Liver (tissue), 9 donors: ENCODE measurements around the gene DDX23. TPM values are rescaled to one million over a fixed set of nuclear protein-coding genes. Genes with fewer than 3 reads are reported as not detected.

Source experiments
- DNase-seq: peaks from one replicate; pipeline ENCODE4 v3.0.0-alpha.2; 2017; ENCODE audit warnings: low spot score
- H3K27ac ChIP-seq, 2 donors: one replicate each; pipeline ENCODE4 v1.7.0; 2013; ENCODE audit warnings: inconsistent platforms in 2 of 2, low read length in 2 of 2, control low read depth in 1 of 2, low read depth in 1 of 2, mild to moderate bottlenecking in 1 of 2
- H3K27me3 ChIP-seq, 4 donors: one replicate each; pipeline versions ENCODE4 v1.6.1 to v1.7.0; 2013; ENCODE audit warnings: low read length in 3 of 4, inconsistent platforms in 1 of 4, mild to moderate bottlenecking in 1 of 4, moderate library complexity in 1 of 4; ENCODE audit not compliant: control insufficient read depth in 4 of 4, insufficient read depth in 4 of 4
- H3K36me3 ChIP-seq, 4 donors: one replicate each; pipeline versions ENCODE4 v1.6.1 to v1.7.0; 2013; ENCODE audit warnings: low read length in 3 of 4, mild to moderate bottlenecking in 3 of 4, low read depth in 1 of 4, moderate library complexity in 1 of 4; ENCODE audit not compliant: control insufficient read depth in 4 of 4, insufficient read depth in 3 of 4
- H3K4me1 ChIP-seq, 4 donors: one replicate each; pipeline versions ENCODE4 v1.6.1 to v1.7.0; 2013; ENCODE audit warnings: low read length in 3 of 4, mild to moderate bottlenecking in 3 of 4, moderate library complexity in 1 of 4; ENCODE audit not compliant: control insufficient read depth in 4 of 4, insufficient read depth in 4 of 4
- H3K4me3 ChIP-seq, 3 donors: one replicate each; pipeline versions ENCODE4 v1.6.1 to v1.7.0; 2013; ENCODE audit warnings: low read length in 3 of 3, control low read depth in 1 of 3, low read depth in 1 of 3, mild to moderate bottlenecking in 1 of 3
- H3K9ac ChIP-seq, 2 donors: one replicate each; pipeline ENCODE4 v1.7.0; 2013; ENCODE audit warnings: low read length in 2 of 2, mild to moderate bottlenecking in 2 of 2, moderate library complexity in 2 of 2, control low read depth in 1 of 2, low read depth in 1 of 2
- H3K9me3 ChIP-seq, 4 donors: one replicate each; pipeline versions ENCODE4 v1.6.1 to v1.7.0; 2013; ENCODE audit warnings: low read length in 3 of 4; ENCODE audit not compliant: control insufficient read depth in 4 of 4
- EGR1 ChIP-seq, 2 donors: IDR thresholded peaks; 2 replicates each; pipeline ENCODE4 v1.6.1; 2016 to 2018; ENCODE audit warnings: antibody characterized with exemption in 2 of 2, low read depth in 2 of 2
- FOXA1 ChIP-seq: IDR thresholded peaks from 2 replicates; pipeline ENCODE4 v1.6.1; 2016; ENCODE audit warnings: antibody characterized with exemption
- FOXA2 ChIP-seq: IDR thresholded peaks from 2 replicates; pipeline ENCODE4 v1.6.1; 2016; ENCODE audit warnings: antibody characterized with exemption
- GABPA ChIP-seq, 2 donors: IDR thresholded peaks in 1 of 2; conservative IDR thresholded peaks in 1 of 2; 2 replicates each; pipeline ENCODE4 v1.6.1; 2016; ENCODE audit warnings: antibody characterized with exemption in 2 of 2, mild to moderate bottlenecking in 1 of 2, moderate library complexity in 1 of 2
- HNF4A ChIP-seq, 2 donors: conservative IDR thresholded peaks; 2 replicates each; pipeline ENCODE4 v1.6.1; 2016; ENCODE audit warnings: antibody characterized with exemption in 2 of 2, mild to moderate bottlenecking in 2 of 2
- HNF4G ChIP-seq: IDR thresholded peaks from 2 replicates; pipeline ENCODE4 v1.6.1; 2016; ENCODE audit warnings: antibody characterized with exemption
- JUND ChIP-seq, 2 donors: IDR thresholded peaks; 2 replicates each; pipeline ENCODE4 v1.6.1; 2016; ENCODE audit warnings: antibody characterized with exemption in 2 of 2
- RAD21 ChIP-seq, 2 donors: IDR thresholded peaks; 2 replicates each; pipeline ENCODE4 v1.6.1; 2016; ENCODE audit warnings: antibody characterized with exemption in 2 of 2, mild to moderate bottlenecking in 2 of 2
- RXRA ChIP-seq, 2 donors: IDR thresholded peaks; 2 replicates each; pipeline ENCODE4 v1.6.1; 2017 to 2018; ENCODE audit warnings: antibody characterized with exemption in 2 of 2, mild to moderate bottlenecking in 1 of 2
- SP1 ChIP-seq: IDR thresholded peaks from 2 replicates; pipeline ENCODE4 v1.6.1; 2018; ENCODE audit warnings: antibody characterized with exemption, mild to moderate bottlenecking
- TAF1 ChIP-seq: conservative IDR thresholded peaks from 2 replicates; pipeline ENCODE4 v1.6.1; 2016; ENCODE audit warnings: antibody characterized with exemption, mild to moderate bottlenecking
- YY1 ChIP-seq: IDR thresholded peaks from 2 replicates; pipeline ENCODE4 v1.6.1; 2016; ENCODE audit warnings: antibody characterized with exemption, mild to moderate bottlenecking
- WGBS: extraction: QIAGEN DNeasy Blood & Tissue Kit; methylation state at CpG from one replicate; pipeline ENCODE4 v1.1.7; 2013; 5-methylcytosine and 5-hydroxymethylcytosine counted together
- polyA plus RNA-seq, 2 donors: library from polyadenylated mRNA; stranded (reverse) in 1 of 2; unstranded in 1 of 2; fragments of 200-250 nt in 1 of 2; fragments of >200 nt in 1 of 2; fragmentation: Nextera tagmentation in 1 of 2; extraction: Ambion mirVana in 1 of 2; gene quantifications; one replicate each; pipeline versions ENCODE4 v1.2.1 to v1.2.3, GENCODE V29; 2013 to 2015
- total RNA-seq, 2 donors: library from RNA; depleted of rRNA; stranded (reverse); fragments of >200 nt; gene quantifications; one replicate each; pipeline ENCODE4 v1.2.3, GENCODE V29; 2014
- TF ChIP-seq, protein P1 (sequence below): IDR thresholded peaks from 2 replicates; pipeline ENCODE4 v1.6.1; 2016; ENCODE audit warnings: antibody characterized with exemption
- TF ChIP-seq, protein P2 (sequence below): IDR thresholded peaks from 2 replicates; pipeline ENCODE4 v1.6.1; 2016; ENCODE audit warnings: antibody characterized with exemption
- TF ChIP-seq, protein P3 (sequence below): IDR thresholded peaks from 2 replicates; pipeline ENCODE4 v1.6.1; 2016; ENCODE audit warnings: antibody characterized with exemption
- TF ChIP-seq, protein P4 (sequence below): IDR thresholded peaks from 2 replicates; pipeline ENCODE4 v1.6.1; 2016; ENCODE audit warnings: antibody characterized with exemption, mild to moderate bottlenecking
- TF ChIP-seq, protein P5 (sequence below): fragments of 150-350 bp; IDR thresholded peaks from 2 replicates; pipeline ENCODE4 v1.5.1; 2017; ENCODE audit warnings: improper control_type of control experiment, low read depth, low read length; ENCODE audit not compliant: missing input control
- donor health status: healthy.
- donor health status: healthy.
- donor health status: healthy.
- donor health status: healthy.
- donor health status: healthy.

Gene DDX23
- total and polyA plus RNA-seq, 4 donors: 16.9 to 60.6 (median 29.7) TPM

DNA sequence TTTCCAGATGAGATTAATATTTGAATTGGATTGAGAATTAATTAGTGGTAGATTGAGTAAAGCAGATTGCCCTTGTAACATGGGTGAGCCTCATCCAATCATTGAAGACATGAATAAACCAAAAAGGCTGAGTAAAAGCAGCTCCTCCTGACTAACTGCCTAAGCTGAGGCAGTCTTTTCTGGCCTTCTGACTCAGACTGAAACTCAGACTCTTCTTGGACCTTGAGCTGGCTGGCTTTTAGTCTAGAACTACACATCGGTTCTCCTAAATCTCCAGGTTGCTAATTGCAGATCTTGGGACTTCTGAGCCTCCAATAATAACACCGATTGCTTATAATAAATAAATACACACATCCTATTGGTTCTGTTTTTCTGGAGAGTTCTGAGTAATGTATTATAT is 49.3 kb upstream of the DDX23 start:
- H3K4me3 ChIP-seq: no peak overlapping the region
- H3K27ac ChIP-seq: no peak overlapping the region
- no peaks in the 10 kb centered on the region for H3K9me3 ChIP-seq
- TF ChIP-seq, protein P1, sequence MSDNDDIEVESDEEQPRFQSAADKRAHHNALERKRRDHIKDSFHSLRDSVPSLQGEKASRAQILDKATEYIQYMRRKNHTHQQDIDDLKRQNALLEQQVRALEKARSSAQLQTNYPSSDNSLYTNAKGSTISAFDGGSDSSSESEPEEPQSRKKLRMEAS: no peak
- no peaks in the 10 kb centered on the region for H3K27me3 ChIP-seq
- no peaks in the 10 kb centered on the region for H3K36me3 ChIP-seq
- 92% methylated on average over 2 of the region's 2 CpGs for WGBS
- DNase-seq: no peak
- H3K9ac ChIP-seq: no peak overlapping the region
- peaks cover 0 to 6% (median 0%) of the 10 kb centered on the region in 4 donors for H3K4me1 ChIP-seq

DNA sequence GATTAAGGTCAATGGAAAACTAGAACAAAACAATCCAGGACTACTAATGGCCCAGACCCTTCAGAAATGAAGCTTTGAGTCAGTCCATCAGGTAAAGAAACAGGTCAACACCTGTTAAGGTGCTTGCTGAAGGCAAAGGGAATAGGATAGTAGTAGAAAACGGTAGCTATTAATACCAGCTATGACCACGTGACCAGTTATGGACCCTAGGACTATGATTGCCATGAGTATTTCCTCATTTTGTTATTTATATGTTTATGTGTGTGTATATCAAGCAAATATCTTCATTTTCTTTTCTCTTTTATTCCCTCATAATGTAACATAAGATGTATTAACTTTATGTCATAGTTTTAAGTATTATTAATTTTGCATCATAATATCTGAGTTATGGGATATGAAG is 47.7 kb upstream of the DDX23 start:
- DNase-seq: no peak
- H3K27ac ChIP-seq: no peak overlapping the region
- 83% methylated on average over 2 of the region's 2 CpGs for WGBS
- no peak overlapping the region for H3K4me3 ChIP-seq
- TF ChIP-seq SP1 (no peak), JUND (IDR thresholded peaks at IDR 0.05) (no peak), FOXA2 (no peak), YY1 (no peak), EGR1 (IDR thresholded peaks at IDR 0.05; ENCODE audit: low read depth in 2 of 2) (no peak), RAD21 (IDR thresholded peaks at IDR 0.05) (no peak), HNF4A (conservative IDR thresholded peaks at IDR 0.05) (no peak), HNF4G (no peak), RXRA (IDR thresholded peaks at IDR 0.05) (no peak), FOXA1 (no peak), GABPA (IDR thresholded peaks at IDR 0.05 in 1 of 2, conservative IDR thresholded peaks at IDR 0.05 in 1 of 2) (no peak), TAF1 (no peak)
- TF ChIP-seq, protein P1: no peak
- TF ChIP-seq, protein P2, sequence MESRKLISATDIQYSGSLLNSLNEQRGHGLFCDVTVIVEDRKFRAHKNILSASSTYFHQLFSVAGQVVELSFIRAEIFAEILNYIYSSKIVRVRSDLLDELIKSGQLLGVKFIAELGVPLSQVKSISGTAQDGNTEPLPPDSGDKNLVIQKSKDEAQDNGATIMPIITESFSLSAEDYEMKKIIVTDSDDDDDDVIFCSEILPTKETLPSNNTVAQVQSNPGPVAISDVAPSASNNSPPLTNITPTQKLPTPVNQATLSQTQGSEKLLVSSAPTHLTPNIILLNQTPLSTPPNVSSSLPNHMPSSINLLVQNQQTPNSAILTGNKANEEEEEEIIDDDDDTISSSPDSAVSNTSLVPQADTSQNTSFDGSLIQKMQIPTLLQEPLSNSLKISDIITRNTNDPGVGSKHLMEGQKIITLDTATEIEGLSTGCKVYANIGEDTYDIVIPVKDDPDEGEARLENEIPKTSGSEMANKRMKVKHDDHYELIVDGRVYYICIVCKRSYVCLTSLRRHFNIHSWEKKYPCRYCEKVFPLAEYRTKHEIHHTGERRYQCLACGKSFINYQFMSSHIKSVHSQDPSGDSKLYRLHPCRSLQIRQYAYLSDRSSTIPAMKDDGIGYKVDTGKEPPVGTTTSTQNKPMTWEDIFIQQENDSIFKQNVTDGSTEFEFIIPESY: no peak
- TF ChIP-seq, protein P3, sequence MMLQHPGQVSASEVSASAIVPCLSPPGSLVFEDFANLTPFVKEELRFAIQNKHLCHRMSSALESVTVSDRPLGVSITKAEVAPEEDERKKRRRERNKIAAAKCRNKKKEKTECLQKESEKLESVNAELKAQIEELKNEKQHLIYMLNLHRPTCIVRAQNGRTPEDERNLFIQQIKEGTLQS: no peak
- TF ChIP-seq, protein P4, sequence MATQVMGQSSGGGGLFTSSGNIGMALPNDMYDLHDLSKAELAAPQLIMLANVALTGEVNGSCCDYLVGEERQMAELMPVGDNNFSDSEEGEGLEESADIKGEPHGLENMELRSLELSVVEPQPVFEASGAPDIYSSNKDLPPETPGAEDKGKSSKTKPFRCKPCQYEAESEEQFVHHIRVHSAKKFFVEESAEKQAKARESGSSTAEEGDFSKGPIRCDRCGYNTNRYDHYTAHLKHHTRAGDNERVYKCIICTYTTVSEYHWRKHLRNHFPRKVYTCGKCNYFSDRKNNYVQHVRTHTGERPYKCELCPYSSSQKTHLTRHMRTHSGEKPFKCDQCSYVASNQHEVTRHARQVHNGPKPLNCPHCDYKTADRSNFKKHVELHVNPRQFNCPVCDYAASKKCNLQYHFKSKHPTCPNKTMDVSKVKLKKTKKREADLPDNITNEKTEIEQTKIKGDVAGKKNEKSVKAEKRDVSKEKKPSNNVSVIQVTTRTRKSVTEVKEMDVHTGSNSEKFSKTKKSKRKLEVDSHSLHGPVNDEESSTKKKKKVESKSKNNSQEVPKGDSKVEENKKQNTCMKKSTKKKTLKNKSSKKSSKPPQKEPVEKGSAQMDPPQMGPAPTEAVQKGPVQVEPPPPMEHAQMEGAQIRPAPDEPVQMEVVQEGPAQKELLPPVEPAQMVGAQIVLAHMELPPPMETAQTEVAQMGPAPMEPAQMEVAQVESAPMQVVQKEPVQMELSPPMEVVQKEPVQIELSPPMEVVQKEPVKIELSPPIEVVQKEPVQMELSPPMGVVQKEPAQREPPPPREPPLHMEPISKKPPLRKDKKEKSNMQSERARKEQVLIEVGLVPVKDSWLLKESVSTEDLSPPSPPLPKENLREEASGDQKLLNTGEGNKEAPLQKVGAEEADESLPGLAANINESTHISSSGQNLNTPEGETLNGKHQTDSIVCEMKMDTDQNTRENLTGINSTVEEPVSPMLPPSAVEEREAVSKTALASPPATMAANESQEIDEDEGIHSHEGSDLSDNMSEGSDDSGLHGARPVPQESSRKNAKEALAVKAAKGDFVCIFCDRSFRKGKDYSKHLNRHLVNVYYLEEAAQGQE: no peak
- TF ChIP-seq, protein P5, sequence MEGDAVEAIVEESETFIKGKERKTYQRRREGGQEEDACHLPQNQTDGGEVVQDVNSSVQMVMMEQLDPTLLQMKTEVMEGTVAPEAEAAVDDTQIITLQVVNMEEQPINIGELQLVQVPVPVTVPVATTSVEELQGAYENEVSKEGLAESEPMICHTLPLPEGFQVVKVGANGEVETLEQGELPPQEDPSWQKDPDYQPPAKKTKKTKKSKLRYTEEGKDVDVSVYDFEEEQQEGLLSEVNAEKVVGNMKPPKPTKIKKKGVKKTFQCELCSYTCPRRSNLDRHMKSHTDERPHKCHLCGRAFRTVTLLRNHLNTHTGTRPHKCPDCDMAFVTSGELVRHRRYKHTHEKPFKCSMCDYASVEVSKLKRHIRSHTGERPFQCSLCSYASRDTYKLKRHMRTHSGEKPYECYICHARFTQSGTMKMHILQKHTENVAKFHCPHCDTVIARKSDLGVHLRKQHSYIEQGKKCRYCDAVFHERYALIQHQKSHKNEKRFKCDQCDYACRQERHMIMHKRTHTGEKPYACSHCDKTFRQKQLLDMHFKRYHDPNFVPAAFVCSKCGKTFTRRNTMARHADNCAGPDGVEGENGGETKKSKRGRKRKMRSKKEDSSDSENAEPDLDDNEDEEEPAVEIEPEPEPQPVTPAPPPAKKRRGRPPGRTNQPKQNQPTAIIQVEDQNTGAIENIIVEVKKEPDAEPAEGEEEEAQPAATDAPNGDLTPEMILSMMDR: no peak
- H3K4me1 ChIP-seq: peaks cover 0 to 6% (median 0%) of the 10 kb centered on the region in 4 donors
- no peak overlapping the region for H3K9ac ChIP-seq
- H3K27me3 ChIP-seq: no peaks in the 10 kb centered on the region
- H3K36me3 ChIP-seq: no peaks in the 10 kb centered on the region
- H3K9me3 ChIP-seq: no peaks in the 10 kb centered on the region
